ENCODE measurements around the gene C20orf144.

Gene C20orf144

GRCh38 chr20:33666293-33667244 is 4.4 kb downstream of the C20orf144 start, which contains the start of gene ACTL10:
Gene ACTL10, plus strand, starts transcription at chr20:33666943. Its CDS starts 555 bp downstream, at chr20:33667498.
- peak; percentile 99 for DNase-seq

GRCh38 chr20:33667245-33667675 is 5.1 kb downstream of the C20orf144 start:
- peak; percentile 72 for DNase-seq

- DNase-seq, result peak; percentile 92
Observed at GRCh38 chr20:33667676-33668465, 5.7 kb downstream of the C20orf144 start.

- no peak for DNase-seq
Observed at GRCh38 chr20:33668466-33669155, 6.5 kb downstream of the C20orf144 start.

GRCh38 chr20:33669224-33669623 is 7.1 kb downstream of the C20orf144 start:
- no peak for DNase-seq

DNA sequence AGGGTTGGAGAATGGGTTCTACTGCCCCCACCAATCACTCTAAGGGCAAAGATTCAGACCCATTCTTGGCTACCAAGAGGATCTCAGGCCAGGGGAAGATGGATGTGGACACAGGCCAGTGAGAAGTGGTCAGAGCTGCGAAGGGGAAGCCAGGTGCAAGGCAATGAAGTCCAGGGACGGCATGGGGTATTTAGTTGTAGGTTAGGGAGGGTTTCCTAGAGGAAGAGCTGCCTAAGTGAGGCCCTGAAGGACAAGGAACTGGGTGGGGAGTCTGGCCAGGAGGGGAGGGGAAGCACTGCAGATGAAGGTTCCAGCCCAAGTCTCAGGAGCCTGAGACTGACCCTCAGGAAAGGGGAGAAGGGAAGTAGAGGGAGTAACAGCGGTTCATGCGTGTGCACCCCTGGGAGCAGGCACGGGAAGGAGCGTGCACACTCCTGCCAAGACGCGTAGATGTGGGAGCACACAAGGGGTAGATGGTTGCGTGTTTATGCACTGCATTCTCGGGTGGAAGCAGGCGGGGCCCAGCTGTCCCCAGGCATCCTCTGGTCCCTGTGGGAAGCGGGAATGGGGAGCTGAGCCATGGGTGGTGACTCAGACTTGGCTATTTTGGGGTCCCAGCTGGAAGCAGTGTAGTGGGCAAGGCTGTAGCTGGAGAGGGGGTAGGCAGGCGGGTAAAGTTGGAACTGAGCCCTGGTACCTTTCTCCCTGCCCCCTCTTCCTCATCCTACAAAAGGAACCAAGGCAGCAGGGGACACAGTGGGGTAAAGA is 7.9 kb downstream of the C20orf144 start:
- no peak for DNase-seq

GRCh38 chr20:33670715-33671499 is 8.8 kb downstream of the C20orf144 start:
- no peak for DNase-seq

- DNase-seq, result no peak
Observed at GRCh38 chr20:33671573-33672288, 9.6 kb downstream of the C20orf144 start.

- no peak for DNase-seq
Observed at GRCh38 chr20:33672426-33673113, 10.4 kb downstream of the C20orf144 start.

DNA sequence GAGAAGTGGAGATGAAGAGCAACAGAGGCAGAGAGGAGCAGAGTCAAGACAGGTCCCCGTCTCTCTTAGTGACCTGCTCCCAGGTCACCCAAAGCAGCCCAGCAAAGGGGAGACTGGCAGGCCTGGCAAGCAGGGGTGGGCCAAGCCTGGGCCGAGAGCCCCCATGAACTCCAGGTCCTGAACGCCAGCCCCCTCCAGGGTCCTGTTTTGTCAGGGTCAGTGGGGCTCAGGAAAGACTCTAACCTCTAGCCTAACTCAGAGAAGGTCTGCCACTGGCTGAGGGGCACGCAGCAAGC is 10.9 kb downstream of the C20orf144 start:
- no peak for DNase-seq

DNA sequence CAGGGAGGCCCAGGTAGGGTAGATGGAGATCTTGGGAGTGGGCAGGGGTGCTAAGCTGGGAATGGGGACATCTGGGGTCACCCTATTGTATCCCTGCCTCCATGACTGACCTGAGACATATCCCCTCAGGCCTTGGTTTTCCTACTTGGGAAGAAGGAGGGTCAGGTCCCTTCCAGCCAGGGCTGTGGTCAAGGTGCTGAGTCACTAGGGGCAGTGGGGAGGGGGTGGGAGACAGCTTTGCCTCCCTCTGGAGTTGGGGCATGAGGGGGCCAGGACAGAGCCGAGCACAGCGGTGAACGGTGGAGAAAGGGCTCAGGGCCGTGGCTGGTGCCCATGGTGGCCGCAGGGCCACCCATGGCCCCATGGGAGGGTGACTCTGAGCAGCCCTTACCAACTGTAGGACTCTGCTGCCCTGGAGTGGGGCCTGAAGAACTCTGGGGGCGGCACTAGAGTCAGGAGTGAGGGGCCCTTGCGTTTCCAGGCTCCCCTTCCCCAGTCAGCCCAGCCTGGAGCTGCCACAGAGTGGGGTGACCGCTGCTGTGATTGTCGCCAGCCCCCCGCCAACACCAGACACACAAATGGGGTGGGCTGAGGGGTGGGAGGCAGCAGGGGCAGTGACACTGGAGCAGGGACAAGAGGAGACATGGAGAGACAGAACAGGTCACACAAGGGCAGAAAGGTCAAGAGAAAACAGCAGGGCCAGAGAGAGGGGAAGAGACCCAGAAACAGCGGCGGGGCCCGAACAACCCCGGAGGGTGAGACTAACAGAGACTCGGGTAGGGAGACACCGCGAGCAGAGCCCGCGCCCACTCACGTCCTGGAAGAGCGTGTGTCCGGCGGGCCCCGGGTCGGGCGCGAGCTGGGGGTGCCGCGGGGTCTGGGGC is 11.5 kb downstream of the C20orf144 start:
- no peak for DNase-seq

GRCh38 chr20:33674294-33675135 is 12.4 kb downstream of the C20orf144 start, which contains the start of gene NECAB3:
Gene NECAB3, minus strand, starts transcription at chr20:33674428. Its CDS starts 76 bp downstream, at chr20:33674352.
- DNase-seq, result peak; percentile 84

GRCh38 chr20:33675136-33675959 is 13.2 kb downstream of the C20orf144 start:
- no peak for DNase-seq

- DNase-seq, result no peak
Observed at GRCh38 chr20:33676121-33676520, 14.0 kb downstream of the C20orf144 start.

DNA sequence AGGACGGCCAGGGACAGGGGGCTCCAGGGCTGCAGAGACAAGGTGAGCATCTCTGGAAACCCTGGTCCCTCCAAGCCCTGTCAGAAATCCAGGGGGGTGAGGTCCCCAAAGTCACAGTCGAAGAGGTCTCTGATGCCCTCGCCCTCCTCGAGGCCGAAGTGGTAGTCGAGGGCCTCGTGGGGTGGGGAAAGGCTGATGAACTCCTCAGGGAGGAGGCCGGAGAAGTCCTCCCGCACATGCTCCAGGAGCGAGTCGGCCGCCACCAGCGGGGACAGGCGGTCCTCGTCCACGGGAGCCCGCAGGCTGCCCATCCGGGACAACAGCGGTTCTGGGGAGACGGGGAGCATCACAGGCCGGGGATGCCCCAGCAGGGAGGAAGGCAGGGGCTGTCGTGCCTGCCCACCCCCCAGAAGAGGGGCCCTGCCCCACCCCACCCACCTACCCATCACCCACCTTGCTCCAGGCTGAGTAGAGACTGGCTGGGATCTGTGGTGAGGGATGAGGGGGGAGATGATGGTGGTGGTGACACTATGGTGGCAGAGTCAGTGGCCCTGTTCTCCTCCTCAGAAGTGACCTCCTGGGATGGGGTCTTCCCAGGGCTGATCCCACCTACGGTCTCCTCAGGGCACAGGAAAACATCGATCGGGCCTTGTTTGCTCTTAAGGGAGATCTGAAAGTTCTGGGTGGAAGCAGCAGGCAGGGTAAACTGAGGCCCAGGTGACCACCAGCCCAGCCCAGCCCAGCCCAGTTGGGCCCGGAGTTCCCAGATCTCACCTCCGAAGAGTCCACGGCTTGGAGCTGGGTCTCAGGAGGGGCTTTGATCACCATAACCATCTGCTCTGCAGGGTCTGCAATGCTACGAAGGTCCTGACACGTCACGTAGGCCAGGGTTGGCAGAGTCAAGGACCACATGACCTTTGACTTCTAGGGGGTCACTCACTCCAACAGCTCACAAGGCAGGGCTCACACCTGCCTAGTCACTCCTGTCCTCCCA is 14.8 kb downstream of the C20orf144 start:
- no peak for DNase-seq
